ENCODE data around the gene MED25. TPM values are rescaled to one million over a fixed set of nuclear protein-coding genes. Genes with fewer than 3 reads are reported as not detected.

Gene MED25
- total and polyA plus RNA-seq, 3 experiments from 2014 or later, result 23.7 to 47.2 (median 42.3) TPM

GRCh38 chr19:49848938-49849337 is 30.8 kb downstream of the MED25 start:
- Mint-ChIP-seq H3K4me3 (peak overlapping the region in 5 of 7 donors; percentile 4 to 95 (median 57)), H3K9me3 (no peaks in the 10 kb centered on the region), H3K27ac (peak overlapping the region in 3 of 8 donors; percentile 22 to 90 (median 89)), H3K36me3 (peaks cover 0 to 10% (median 0%) of the 10 kb centered on the region in 3 donors), H3K4me1 (peaks cover 38 to 48% (median 38%) of the 10 kb centered on the region in 3 donors), H3K27me3 (peaks cover 0 to 4% of the 10 kb centered on the region in 2 donors)
- CTCF ChIA-PET, result interaction anchor here (0.9 kb wide), 1 partner anchor 131 kb away, joined by 3 read pairs; no protein-coding TSS in a partner anchor
- no peak overlapping the region for H3K4me3 ChIP-seq (ENCODE audit: low read length)
- H3K36me3 ChIP-seq (ENCODE audit: insufficient read depth, low read length), result no peaks in the 10 kb centered on the region
- no peaks in the 10 kb centered on the region for H3K27me3 ChIP-seq (ENCODE audit: insufficient read depth, low read length, poor library complexity, severe bottlenecking)
- DNase-seq, result no peak
- peaks cover 30% of the 10 kb centered on the region for H3K4me1 ChIP-seq (ENCODE audit: insufficient read depth, low read length)
- no peaks in the 10 kb centered on the region for H3K9me3 ChIP-seq (ENCODE audit: low read length)
- POLR2A ChIA-PET, result interaction anchor here (1.1 kb wide), 1 partner anchor 21 kb away, joined by 4 read pairs; no protein-coding TSS in a partner anchor
- no peak overlapping the region for H3K27ac ChIP-seq (ENCODE audit: low read depth, low read length)

GRCh38 chr19:49849433-49850220 is 31.5 kb downstream of the MED25 start:
- DNase-seq, result no peak
- Histone ChIP-seq H3K9me3 (ENCODE audit: low read length) (no peaks in the 10 kb centered on the region), H3K4me1 (ENCODE audit: insufficient read depth, low read length) (peaks cover 30% of the 10 kb centered on the region), H3K4me3 (ENCODE audit: low read length) (peak overlapping the region; percentile 79), H3K27me3 (ENCODE audit: insufficient read depth, low read length, poor library complexity, severe bottlenecking) (no peaks in the 10 kb centered on the region), H3K36me3 (ENCODE audit: insufficient read depth, low read length) (no peaks in the 10 kb centered on the region), H3K27ac (ENCODE audit: low read depth, low read length) (peak overlapping the region; percentile 95)
- H3K36me3 Mint-ChIP-seq, result peaks cover 0 to 10% (median 0%) of the 10 kb centered on the region in 3 donors
- H3K4me1 Mint-ChIP-seq, result peaks cover 38 to 48% (median 38%) of the 10 kb centered on the region in 3 donors
- POLR2A ChIA-PET, result interaction anchor here (0.7 to 2.3 kb wide), 6 partner anchors 10 to 1646 kb away, joined by 3 to 13 read pairs (median 6); partner anchors contain the start of genes AKT1S1, FUZ, MED25 and TBC1D17
- peak overlapping the region in 7 of 8 donors; percentile 95 to 99 (median 98) for H3K27ac Mint-ChIP-seq
- no peaks in the 10 kb centered on the region for H3K9me3 Mint-ChIP-seq
- peaks cover 0 to 4% of the 10 kb centered on the region in 2 donors for H3K27me3 Mint-ChIP-seq
- CTCF ChIA-PET, result interaction anchor here (0.7 to 1.5 kb wide), 7 partner anchors 10 to 132 kb away, joined by 3 to 8 read pairs (median 3); partner anchors contain the start of genes AKT1S1, FUZ and MED25
- H3K4me3 Mint-ChIP-seq, result peak overlapping the region; percentile 90 to 99 (median 95)

- H3K27me3 ChIP-seq (ENCODE audit: insufficient read depth, low read length, poor library complexity, severe bottlenecking), result no peaks in the 10 kb centered on the region
- peaks cover 30% of the 10 kb centered on the region for H3K4me1 ChIP-seq (ENCODE audit: insufficient read depth, low read length)
- peak overlapping the region; percentile 95 for H3K27ac ChIP-seq (ENCODE audit: low read depth, low read length)
- ChIA-PET POLR2A (interaction anchor here (0.6 to 2.3 kb wide), 10 partner anchors 9 to 1646 kb away, joined by 3 to 20 read pairs (median 6); partner anchors contain the start of genes AKT1S1, ATF5, FUZ and MED25), CTCF (interaction anchor here (0.7 to 1.5 kb wide), 6 partner anchors 11 to 37 kb away, joined by 3 to 8 read pairs (median 3); partner anchors contain the start of genes AKT1S1, FUZ and MED25)
- H3K4me1 Mint-ChIP-seq, result peaks cover 38 to 48% (median 38%) of the 10 kb centered on the region in 3 donors
- H3K9me3 Mint-ChIP-seq, result no peaks in the 10 kb centered on the region
- peaks cover 0 to 13% (median 0%) of the 10 kb centered on the region in 3 donors for H3K36me3 Mint-ChIP-seq
- H3K27ac Mint-ChIP-seq, result peak overlapping the region in 7 of 8 donors; percentile 95 to 99 (median 98)
- no peaks in the 10 kb centered on the region for H3K36me3 ChIP-seq (ENCODE audit: insufficient read depth, low read length)
- peak overlapping the region; percentile 79 for H3K4me3 ChIP-seq (ENCODE audit: low read length)
- no peaks in the 10 kb centered on the region for H3K9me3 ChIP-seq (ENCODE audit: low read length)
- H3K4me3 Mint-ChIP-seq, result peak overlapping the region; percentile 90 to 99 (median 95)
- peaks cover 0 to 4% of the 10 kb centered on the region in 2 donors for H3K27me3 Mint-ChIP-seq
- DNase-seq, result no peak
Measured at GRCh38 chr19:49850221-49850486, 32.1 kb downstream of the MED25 start.

GRCh38 chr19:49850487-49851342 is 32.6 kb downstream of the MED25 start, which contains the start of gene PTOV1:
PTOV1 (plus strand) TSS chr19:49851159.
- Mint-ChIP-seq H3K36me3 (peaks cover 0 to 19% (median 0%) of the 10 kb centered on the region in 3 donors), H3K4me1 (peaks cover 38 to 53% (median 40%) of the 10 kb centered on the region in 3 donors), H3K9me3 (no peaks in the 10 kb centered on the region), H3K27ac (peak within 1 kb of the TSS; percentile 95 to 99 (median 98)), H3K27me3 (peaks cover 0 to 4% of the 10 kb centered on the region in 2 donors), H3K4me3 (peak within 1 kb of the TSS; percentile 90 to 99 (median 95))
- peak; percentile 84 to 90 (median 85) for DNase-seq
- Histone ChIP-seq H3K27me3 (ENCODE audit: insufficient read depth, low read length, poor library complexity, severe bottlenecking) (no peaks in the 10 kb centered on the region), H3K36me3 (ENCODE audit: insufficient read depth, low read length) (no peaks in the 10 kb centered on the region), H3K9me3 (ENCODE audit: low read length) (no peaks in the 10 kb centered on the region), H3K4me3 (ENCODE audit: low read length) (peak within 1 kb of the TSS; percentile 79), H3K27ac (ENCODE audit: low read depth, low read length) (peak within 1 kb of the TSS; percentile 95), H3K4me1 (ENCODE audit: insufficient read depth, low read length) (peaks cover 30% of the 10 kb centered on the region)
- ChIA-PET CTCF (interaction anchor here (0.7 to 1.5 kb wide), 7 partner anchors 11 to 40 kb away, joined by 3 to 8 read pairs (median 3); partner anchors contain the start of genes AKT1S1, FUZ and MED25), POLR2A (interaction anchor here (0.6 to 2.3 kb wide), 12 partner anchors 8 to 1647 kb away, joined by 3 to 20 read pairs (median 5); partner anchors contain the start of genes AKT1S1, ATF5, FUZ and MED25)

GRCh38 chr19:49851456-49852259 is 33.6 kb downstream of the MED25 start:
- H3K36me3 ChIP-seq (ENCODE audit: insufficient read depth, low read length), result no peaks in the 10 kb centered on the region
- ChIA-PET CTCF (interaction anchor here (1.5 kb wide), 1 partner anchor 39 kb away, joined by 3 read pairs; no protein-coding TSS in a partner anchor), POLR2A (interaction anchor here (0.6 to 2.4 kb wide), 6 partner anchors 15 to 210 kb away, joined by 3 to 20 read pairs (median 12); partner anchors contain the start of genes AKT1S1, MED25, PNKP and SCAF1)
- Mint-ChIP-seq H3K36me3 (peaks cover 0 to 26% (median 0%) of the 10 kb centered on the region in 3 donors), H3K27ac (peak overlapping the region; percentile 55 to 94 (median 91)), H3K27me3 (peaks cover 0 to 4% of the 10 kb centered on the region in 2 donors), H3K9me3 (no peaks in the 10 kb centered on the region), H3K4me1 (peaks cover 38 to 54% (median 40%) of the 10 kb centered on the region in 3 donors), H3K4me3 (peak overlapping the region; percentile 76 to 93 (median 87))
- H3K27me3 ChIP-seq (ENCODE audit: insufficient read depth, low read length, poor library complexity, severe bottlenecking), result no peaks in the 10 kb centered on the region
- H3K4me3 ChIP-seq (ENCODE audit: low read length), result peak overlapping the region; percentile 67
- H3K27ac ChIP-seq (ENCODE audit: low read depth, low read length), result no peak overlapping the region
- H3K4me1 ChIP-seq (ENCODE audit: insufficient read depth, low read length), result peaks cover 30% of the 10 kb centered on the region
- H3K9me3 ChIP-seq (ENCODE audit: low read length), result no peaks in the 10 kb centered on the region
- peak in 4 of 5 donors; percentile 21 to 60 (median 32) for DNase-seq

- no peak for DNase-seq
- Histone ChIP-seq H3K27me3 (ENCODE audit: insufficient read depth, low read length, poor library complexity, severe bottlenecking) (no peaks in the 10 kb centered on the region), H3K36me3 (ENCODE audit: insufficient read depth, low read length) (no peaks in the 10 kb centered on the region), H3K9me3 (ENCODE audit: low read length) (no peaks in the 10 kb centered on the region), H3K4me1 (ENCODE audit: insufficient read depth, low read length) (peaks cover 30% of the 10 kb centered on the region), H3K4me3 (ENCODE audit: low read length) (peak overlapping the region; percentile 67), H3K27ac (ENCODE audit: low read depth, low read length) (no peak overlapping the region)
- CTCF ChIA-PET, result no interaction called here
- Mint-ChIP-seq H3K27me3 (peaks cover 0 to 4% of the 10 kb centered on the region in 2 donors), H3K4me3 (peak overlapping the region; percentile 76 to 93 (median 87)), H3K27ac (peak overlapping the region in 7 of 8 donors; percentile 55 to 93 (median 90)), H3K9me3 (no peaks in the 10 kb centered on the region), H3K4me1 (peaks cover 38 to 52% (median 40%) of the 10 kb centered on the region in 3 donors), H3K36me3 (peaks cover 0 to 36% (median 0%) of the 10 kb centered on the region in 3 donors)
- POLR2A ChIA-PET, result interaction anchor here (0.7 to 2.4 kb wide), 3 partner anchors 11 to 365 kb away, joined by 7 to 11 read pairs (median 9); partner anchors contain the start of gene RPL13A
Measured at GRCh38 chr19:49852631-49853126, 34.6 kb downstream of the MED25 start.

Data from CD8-positive, alpha-beta memory T cell (primary cell).